Measurements from ENCODE around the gene CAPS2.

CAPS2 gene

GRCh38 chr12:75329918-75330826, at the start of gene CAPS2 (continued):
- TF ChIP-seq ZNF274 (IDR thresholded peaks at IDR 0.05; ENCODE audit: low read length), result no peak
- TF ChIP-seq ZNF274 (tag by site-specific recombination; IDR thresholded peaks at IDR 0.05; ENCODE audit: borderline replicate concordance), result no peak
- no peak; the same call in 1 of the 2 replicates for TF ChIP-seq ZSCAN23 (tag by site-specific recombination; IDR thresholded peaks at IDR 0.05)
- no peak for TF ChIP-seq YY2 (tag by site-specific recombination; IDR thresholded peaks at IDR 0.05)
- 0 out of 2 replicates have a peak, but pooled peaks have one; percentile 27 for TF ChIP-seq SP3 (tag by site-specific recombination; IDR thresholded peaks at IDR 0.05)
- TF ChIP-seq FEZF1 (tag by site-specific recombination; IDR thresholded peaks at IDR 0.05), result no peak
- no peak for TF ChIP-seq ZNF426 (tag by site-specific recombination; IDR thresholded peaks at IDR 0.05)
- TF ChIP-seq, protein P1, sequence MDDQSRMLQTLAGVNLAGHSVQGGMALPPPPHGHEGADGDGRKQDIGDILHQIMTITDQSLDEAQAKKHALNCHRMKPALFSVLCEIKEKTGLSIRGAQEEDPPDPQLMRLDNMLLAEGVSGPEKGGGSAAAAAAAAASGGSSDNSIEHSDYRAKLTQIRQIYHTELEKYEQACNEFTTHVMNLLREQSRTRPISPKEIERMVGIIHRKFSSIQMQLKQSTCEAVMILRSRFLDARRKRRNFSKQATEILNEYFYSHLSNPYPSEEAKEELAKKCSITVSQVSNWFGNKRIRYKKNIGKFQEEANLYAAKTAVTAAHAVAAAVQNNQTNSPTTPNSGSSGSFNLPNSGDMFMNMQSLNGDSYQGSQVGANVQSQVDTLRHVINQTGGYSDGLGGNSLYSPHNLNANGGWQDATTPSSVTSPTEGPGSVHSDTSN (CRISPR knock-in tag; IDR thresholded peaks at IDR 0.05), result no peak
- no peak for TF ChIP-seq ZNF560 (tag by site-specific recombination; IDR thresholded peaks at IDR 0.05; ENCODE audit: borderline replicate concordance)
- no peak for TF ChIP-seq ZNF585B (tag by site-specific recombination; IDR thresholded peaks at IDR 0.05)
- TF ChIP-seq ZNF521 (tag by site-specific recombination; IDR thresholded peaks at IDR 0.05), result no peak
- no peak for TF ChIP-seq ZNF664 (tag by site-specific recombination; IDR thresholded peaks at IDR 0.05)
- no peak for TF ChIP-seq ZNF549 (tag by site-specific recombination; IDR thresholded peaks at IDR 0.05)
- TF ChIP-seq GLI2 (tag by site-specific recombination; IDR thresholded peaks at IDR 0.05; ENCODE audit: borderline replicate concordance, low read depth), result no peak
- TF ChIP-seq ZFP3 (tag by site-specific recombination; IDR thresholded peaks at IDR 0.05; ENCODE audit: low read depth), result peak; percentile 93
- 0 out of 2 replicates have a peak, but pooled peaks have one; percentile 13 for TF ChIP-seq PRDM1 (tag by site-specific recombination; IDR thresholded peaks at IDR 0.05)
- no peak for TF ChIP-seq ZNF624 (tag by site-specific recombination; IDR thresholded peaks at IDR 0.05)
- 0 out of 2 replicates have a peak, but pooled peaks have one; percentile 31 for TF ChIP-seq OSR2 (tag by site-specific recombination; IDR thresholded peaks at IDR 0.05)
- no peak for TF ChIP-seq GFI1B (tag by site-specific recombination; IDR thresholded peaks at IDR 0.05)
- no peak for TF ChIP-seq ZNF791 (tag by site-specific recombination; IDR thresholded peaks at IDR 0.05)
- TF ChIP-seq ZNF292 (tag by site-specific recombination; IDR thresholded peaks at IDR 0.05; ENCODE audit: borderline replicate concordance, low read depth), result no peak
- no peak for TF ChIP-seq ZNF623 (tag by site-specific recombination; IDR thresholded peaks at IDR 0.05)
- no peak for TF ChIP-seq ZNF707 (tag by site-specific recombination; IDR thresholded peaks at IDR 0.05)
- no peak for TF ChIP-seq ZSCAN18 (tag by site-specific recombination; IDR thresholded peaks at IDR 0.05)
- 0 out of 2 replicates have a peak, but pooled peaks have one; percentile 15 for TF ChIP-seq ZFHX2 (tag by site-specific recombination; conservative IDR thresholded peaks at IDR 0.05)
- peak; percentile 74 for TF ChIP-seq ZSCAN30 (tag by site-specific recombination; IDR thresholded peaks at IDR 0.05)
- TF ChIP-seq SP7 (tag by site-specific recombination; IDR thresholded peaks at IDR 0.05), result peak; percentile 79
- no peak for TF ChIP-seq ZNF654 (tag by site-specific recombination; IDR thresholded peaks at IDR 0.05; ENCODE audit: low read depth)
- peak; percentile 79; the same call in 1 of the 2 replicates for TF ChIP-seq ZBTB48 (tag by site-specific recombination; IDR thresholded peaks at IDR 0.05)
- TF ChIP-seq ZNF529 (tag by site-specific recombination; IDR thresholded peaks at IDR 0.05; ENCODE audit: insufficient replicate concordance), result no peak
- TF ChIP-seq RBAK (tag by site-specific recombination; IDR thresholded peaks at IDR 0.05), result no peak
- peak; percentile 52; the same call in 1 of the 2 replicates for TF ChIP-seq ZNF629 (tag by site-specific recombination; IDR thresholded peaks at IDR 0.05)
- TF ChIP-seq ZNF501 (tag by site-specific recombination; IDR thresholded peaks at IDR 0.05), result peak; percentile 64; the same call in 1 of the 2 replicates
- no peak for TF ChIP-seq ZNF16 (tag by site-specific recombination; IDR thresholded peaks at IDR 0.05; ENCODE audit: low read depth)
- TF ChIP-seq ZNF112 (tag by site-specific recombination; IDR thresholded peaks at IDR 0.05), result no peak
- TF ChIP-seq ZNF174 (tag by site-specific recombination; IDR thresholded peaks at IDR 0.05), result no peak
- TF ChIP-seq EGR2 (tag by site-specific recombination; IDR thresholded peaks at IDR 0.05; ENCODE audit: low read depth), result 0 out of 2 replicates have a peak, but pooled peaks have one; percentile 9
- no peak for TF ChIP-seq ZNF571 (tag by site-specific recombination; IDR thresholded peaks at IDR 0.05)
- TF ChIP-seq KLF9 (tag by site-specific recombination; IDR thresholded peaks at IDR 0.05; ENCODE audit: low read depth), result no peak
- TF ChIP-seq SETDB1 (IDR thresholded peaks at IDR 0.05; ENCODE audit: insufficient read length, low read length), result no peak
